HG03066 (cell line): ENCODE measurements around the gene MGAT4C.

ENCODE experiments used
- ATAC-seq: cut with Tn5 transposase; IDR thresholded peaks from one replicate; pipeline ENCODE4 v1.9.1; 2021; ENCODE audit warnings: low read depth; ENCODE audit not compliant: unreplicated experiment

The MGAT4C gene

GRCh38 chr12:86230516-86231146, 25.6 kb downstream of the MGAT4C start:
- ATAC-seq = no peak

GRCh38 chr12:86229772-86230171, 26.4 kb downstream of the MGAT4C start:
- no peak for ATAC-seq

- ATAC-seq = no peak
Measured at GRCh38 chr12:86228656-86229055, 27.5 kb downstream of the MGAT4C start.

- ATAC-seq = no peak
Measured at GRCh38 chr12:86226481-86226880, 29.7 kb downstream of the MGAT4C start.

- no peak for ATAC-seq
Measured at GRCh38 chr12:86216591-86216990, 39.6 kb downstream of the MGAT4C start.

GRCh38 chr12:86213012-86213411, 43.2 kb downstream of the MGAT4C start:
- no peak for ATAC-seq

- no peak for ATAC-seq
Measured at GRCh38 chr12:86198696-86199444, 57.3 kb downstream of the MGAT4C start.

GRCh38 chr12:86196465-86196864, 59.7 kb downstream of the MGAT4C start:
- ATAC-seq = no peak

- no peak for ATAC-seq
Measured at GRCh38 chr12:86194721-86195120, 61.5 kb downstream of the MGAT4C start.

GRCh38 chr12:86193931-86194330, 62.3 kb downstream of the MGAT4C start:
- ATAC-seq = no peak

- ATAC-seq = no peak
Measured at GRCh38 chr12:86188226-86188625, 68.0 kb downstream of the MGAT4C start.

GRCh38 chr12:86186449-86186848, 69.7 kb downstream of the MGAT4C start:
- no peak for ATAC-seq

GRCh38 chr12:86179855-86180254, 76.3 kb downstream of the MGAT4C start:
- no peak for ATAC-seq

GRCh38 chr12:86174188-86174587, 82.0 kb downstream of the MGAT4C start:
- no peak for ATAC-seq

GRCh38 chr12:86172913-86173443, 83.2 kb downstream of the MGAT4C start:
- no peak for ATAC-seq

- no peak for ATAC-seq
Measured at GRCh38 chr12:86170051-86170450, 86.1 kb downstream of the MGAT4C start.

GRCh38 chr12:86158956-86159355, 97.2 kb downstream of the MGAT4C start:
- no peak for ATAC-seq

GRCh38 chr12:86154620-86155019, 101.6 kb downstream of the MGAT4C start:
- ATAC-seq = no peak

- no peak for ATAC-seq
Measured at GRCh38 chr12:86148612-86149011, 107.6 kb downstream of the MGAT4C start.

- ATAC-seq = no peak
Measured at GRCh38 chr12:86148071-86148470, 108.1 kb downstream of the MGAT4C start.

- no peak for ATAC-seq
Measured at GRCh38 chr12:86145156-86145555, 111.0 kb downstream of the MGAT4C start.

GRCh38 chr12:86143162-86143561, 113.0 kb downstream of the MGAT4C start:
- no peak for ATAC-seq
